Measurements from ENCODE around the gene TNIK.
"Not testable (repeated sequence)": the region's sequence is repeated elsewhere in the genome, so short reads cannot be mapped to it uniquely, and the experiment has no call there.

DNA sequence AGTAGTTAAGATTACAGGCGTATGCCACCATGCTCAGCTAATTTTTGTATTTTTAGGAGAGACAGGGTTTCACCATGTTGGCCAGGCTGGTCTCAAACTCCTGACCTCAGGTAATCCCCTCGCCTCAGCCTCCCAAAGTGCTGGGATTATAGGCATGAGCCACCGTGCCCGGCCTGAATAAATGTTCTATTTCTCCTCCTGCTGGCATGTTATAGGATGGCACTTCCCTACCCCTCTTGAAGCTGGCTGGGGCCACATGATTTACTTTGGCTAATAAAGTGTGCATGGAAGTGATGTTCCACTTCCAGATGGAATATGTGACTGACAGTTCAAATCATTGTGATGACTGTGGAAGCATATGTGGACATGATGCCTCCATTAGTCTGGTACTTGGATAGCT lies 77.9 kb downstream of the TNIK start:
- not testable (repeated sequence) for TF ChIP-seq POLR2AphosphoS5 (IDR thresholded peaks at IDR 0.05; ENCODE audit: low read depth); EZH2phosphoT487 (IDR thresholded peaks at IDR 0.05; ENCODE audit: unreplicated experiment); JUNB (IDR thresholded peaks at IDR 0.05; ENCODE audit: unreplicated experiment); EZH2 (IDR thresholded peaks at IDR 0.05; ENCODE audit: low read depth, unreplicated experiment); ZNF114 (CRISPR knock-in tag; IDR thresholded peaks at IDR 0.05); CREB1 (CRISPR knock-in tag; IDR thresholded peaks at IDR 0.05; ENCODE audit: low read depth); NANOG (IDR thresholded peaks at IDR 0.05; ENCODE audit: borderline replicate concordance); STAT1 (IDR thresholded peaks at IDR 0.05; ENCODE audit: unreplicated experiment); ZNF331 (CRISPR knock-in tag; IDR thresholded peaks at IDR 0.05; ENCODE audit: low read depth)
- TF ChIP-seq, protein P1, sequence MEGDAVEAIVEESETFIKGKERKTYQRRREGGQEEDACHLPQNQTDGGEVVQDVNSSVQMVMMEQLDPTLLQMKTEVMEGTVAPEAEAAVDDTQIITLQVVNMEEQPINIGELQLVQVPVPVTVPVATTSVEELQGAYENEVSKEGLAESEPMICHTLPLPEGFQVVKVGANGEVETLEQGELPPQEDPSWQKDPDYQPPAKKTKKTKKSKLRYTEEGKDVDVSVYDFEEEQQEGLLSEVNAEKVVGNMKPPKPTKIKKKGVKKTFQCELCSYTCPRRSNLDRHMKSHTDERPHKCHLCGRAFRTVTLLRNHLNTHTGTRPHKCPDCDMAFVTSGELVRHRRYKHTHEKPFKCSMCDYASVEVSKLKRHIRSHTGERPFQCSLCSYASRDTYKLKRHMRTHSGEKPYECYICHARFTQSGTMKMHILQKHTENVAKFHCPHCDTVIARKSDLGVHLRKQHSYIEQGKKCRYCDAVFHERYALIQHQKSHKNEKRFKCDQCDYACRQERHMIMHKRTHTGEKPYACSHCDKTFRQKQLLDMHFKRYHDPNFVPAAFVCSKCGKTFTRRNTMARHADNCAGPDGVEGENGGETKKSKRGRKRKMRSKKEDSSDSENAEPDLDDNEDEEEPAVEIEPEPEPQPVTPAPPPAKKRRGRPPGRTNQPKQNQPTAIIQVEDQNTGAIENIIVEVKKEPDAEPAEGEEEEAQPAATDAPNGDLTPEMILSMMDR (conservative IDR thresholded peaks at IDR 0.05; ENCODE audit: low read depth in 2 of 2): peak; percentile 25 to 33; a peak in 2 of 4 replicates
- TF ChIP-seq, protein P2, sequence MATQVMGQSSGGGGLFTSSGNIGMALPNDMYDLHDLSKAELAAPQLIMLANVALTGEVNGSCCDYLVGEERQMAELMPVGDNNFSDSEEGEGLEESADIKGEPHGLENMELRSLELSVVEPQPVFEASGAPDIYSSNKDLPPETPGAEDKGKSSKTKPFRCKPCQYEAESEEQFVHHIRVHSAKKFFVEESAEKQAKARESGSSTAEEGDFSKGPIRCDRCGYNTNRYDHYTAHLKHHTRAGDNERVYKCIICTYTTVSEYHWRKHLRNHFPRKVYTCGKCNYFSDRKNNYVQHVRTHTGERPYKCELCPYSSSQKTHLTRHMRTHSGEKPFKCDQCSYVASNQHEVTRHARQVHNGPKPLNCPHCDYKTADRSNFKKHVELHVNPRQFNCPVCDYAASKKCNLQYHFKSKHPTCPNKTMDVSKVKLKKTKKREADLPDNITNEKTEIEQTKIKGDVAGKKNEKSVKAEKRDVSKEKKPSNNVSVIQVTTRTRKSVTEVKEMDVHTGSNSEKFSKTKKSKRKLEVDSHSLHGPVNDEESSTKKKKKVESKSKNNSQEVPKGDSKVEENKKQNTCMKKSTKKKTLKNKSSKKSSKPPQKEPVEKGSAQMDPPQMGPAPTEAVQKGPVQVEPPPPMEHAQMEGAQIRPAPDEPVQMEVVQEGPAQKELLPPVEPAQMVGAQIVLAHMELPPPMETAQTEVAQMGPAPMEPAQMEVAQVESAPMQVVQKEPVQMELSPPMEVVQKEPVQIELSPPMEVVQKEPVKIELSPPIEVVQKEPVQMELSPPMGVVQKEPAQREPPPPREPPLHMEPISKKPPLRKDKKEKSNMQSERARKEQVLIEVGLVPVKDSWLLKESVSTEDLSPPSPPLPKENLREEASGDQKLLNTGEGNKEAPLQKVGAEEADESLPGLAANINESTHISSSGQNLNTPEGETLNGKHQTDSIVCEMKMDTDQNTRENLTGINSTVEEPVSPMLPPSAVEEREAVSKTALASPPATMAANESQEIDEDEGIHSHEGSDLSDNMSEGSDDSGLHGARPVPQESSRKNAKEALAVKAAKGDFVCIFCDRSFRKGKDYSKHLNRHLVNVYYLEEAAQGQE (IDR thresholded peaks at IDR 0.05; ENCODE audit: unreplicated experiment): not testable (repeated sequence)
